Fibroblast of skin of back (primary cell): ENCODE results near the gene RTP1.
"Not testable (repeated sequence)": the region's sequence is repeated elsewhere in the genome, so short reads cannot be mapped to it uniquely, and the experiment has no call there.

ENCODE experiments used
- DNase-seq: peaks from one replicate; pipeline ENCODE4 v3.0.0-alpha.2; 2013

The RTP1 gene

DNA sequence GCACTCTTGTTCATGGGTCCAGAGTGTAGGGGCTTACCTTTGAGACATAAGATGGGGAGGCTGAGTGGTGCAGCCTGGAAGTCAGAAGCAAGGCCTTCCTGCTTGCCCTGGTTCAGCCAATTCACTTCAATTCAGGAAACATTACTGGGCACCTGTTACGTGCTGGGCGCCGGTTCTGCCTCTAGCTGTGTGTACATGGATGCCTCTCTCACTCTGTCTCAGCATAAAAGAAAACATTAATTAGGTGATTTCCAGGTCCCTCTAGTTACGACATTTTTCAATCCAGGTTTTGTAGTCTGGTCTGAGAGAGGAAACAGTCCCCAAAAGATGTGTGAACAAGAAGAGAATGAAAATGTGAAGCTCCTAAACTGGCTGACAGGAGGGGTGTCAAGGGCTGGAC is 1.2 kb downstream of the RTP1 start:
- DNase-seq, result no peak

- not testable (repeated sequence) for DNase-seq
Measured at GRCh38 chr3:187199463-187200050, 2.3 kb downstream of the RTP1 start.

- no peak for DNase-seq
Measured at GRCh38 chr3:187205683-187206082, 8.4 kb downstream of the RTP1 start.

GRCh38 chr3:187207062-187207461 is 9.8 kb downstream of the RTP1 start:
- no peak for DNase-seq

DNA sequence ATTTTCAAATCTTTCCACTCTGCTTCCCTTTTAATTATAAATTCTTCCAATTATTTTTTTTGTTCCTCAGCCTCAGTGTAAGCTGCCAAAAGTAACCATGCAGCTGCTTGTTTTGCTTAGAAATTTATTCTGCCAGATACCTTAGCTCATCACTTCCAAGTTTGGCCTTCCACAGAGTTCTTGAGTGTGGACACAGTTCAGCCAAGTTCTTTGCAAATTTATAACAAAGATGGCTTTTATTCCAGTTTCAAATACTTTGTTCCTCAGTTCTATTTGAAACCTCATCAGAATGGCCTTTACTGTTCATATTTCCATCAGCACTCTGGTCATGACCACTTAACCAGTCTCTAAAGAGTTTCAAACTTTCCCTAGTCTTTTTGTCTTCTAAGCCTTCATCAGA is 10.3 kb downstream of the RTP1 start:
- DNase-seq, result no peak

DNA sequence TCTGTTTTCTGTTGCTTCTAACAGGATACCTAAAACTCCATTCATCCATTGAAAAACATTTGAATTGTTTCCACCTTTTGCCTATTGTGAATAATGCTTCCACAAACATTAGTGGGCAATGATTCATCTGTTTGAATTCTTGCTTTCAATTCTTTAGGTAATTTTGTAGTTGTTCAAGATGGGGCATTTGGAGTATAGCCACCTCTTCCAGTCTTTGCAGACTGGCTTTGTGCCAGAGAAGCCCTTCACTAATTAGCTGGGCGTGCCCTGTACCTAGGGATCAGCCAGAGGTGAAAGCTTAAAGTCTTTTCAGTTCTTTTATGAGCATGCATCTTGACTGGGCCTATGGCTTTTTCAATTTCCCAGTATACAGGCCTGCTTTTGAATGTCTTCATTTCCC is 10.9 kb downstream of the RTP1 start:
- peak; percentile 42 for DNase-seq

DNA sequence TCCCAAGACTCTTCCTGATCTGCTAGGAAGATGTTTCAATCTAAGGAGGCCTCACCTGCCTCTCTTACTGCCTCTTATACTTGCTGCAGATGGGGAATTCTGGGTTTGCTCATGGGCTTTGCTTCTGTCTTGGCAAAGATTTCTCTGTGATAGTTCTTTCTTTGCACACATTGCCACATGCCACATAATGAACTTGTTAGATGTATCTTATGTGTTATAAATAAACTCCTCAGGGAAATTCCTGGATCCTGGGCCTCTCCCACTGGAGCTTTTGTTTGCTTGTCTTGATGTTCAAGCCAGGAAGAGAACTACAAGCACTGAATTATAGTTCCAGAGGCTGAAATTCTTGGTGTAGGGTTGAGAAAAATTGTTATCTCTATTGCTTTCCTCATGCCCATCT is 12.2 kb downstream of the RTP1 start:
- peak; percentile 27 for DNase-seq

- no peak for DNase-seq
Measured at GRCh38 chr3:187210091-187210490, 12.8 kb downstream of the RTP1 start.

DNA sequence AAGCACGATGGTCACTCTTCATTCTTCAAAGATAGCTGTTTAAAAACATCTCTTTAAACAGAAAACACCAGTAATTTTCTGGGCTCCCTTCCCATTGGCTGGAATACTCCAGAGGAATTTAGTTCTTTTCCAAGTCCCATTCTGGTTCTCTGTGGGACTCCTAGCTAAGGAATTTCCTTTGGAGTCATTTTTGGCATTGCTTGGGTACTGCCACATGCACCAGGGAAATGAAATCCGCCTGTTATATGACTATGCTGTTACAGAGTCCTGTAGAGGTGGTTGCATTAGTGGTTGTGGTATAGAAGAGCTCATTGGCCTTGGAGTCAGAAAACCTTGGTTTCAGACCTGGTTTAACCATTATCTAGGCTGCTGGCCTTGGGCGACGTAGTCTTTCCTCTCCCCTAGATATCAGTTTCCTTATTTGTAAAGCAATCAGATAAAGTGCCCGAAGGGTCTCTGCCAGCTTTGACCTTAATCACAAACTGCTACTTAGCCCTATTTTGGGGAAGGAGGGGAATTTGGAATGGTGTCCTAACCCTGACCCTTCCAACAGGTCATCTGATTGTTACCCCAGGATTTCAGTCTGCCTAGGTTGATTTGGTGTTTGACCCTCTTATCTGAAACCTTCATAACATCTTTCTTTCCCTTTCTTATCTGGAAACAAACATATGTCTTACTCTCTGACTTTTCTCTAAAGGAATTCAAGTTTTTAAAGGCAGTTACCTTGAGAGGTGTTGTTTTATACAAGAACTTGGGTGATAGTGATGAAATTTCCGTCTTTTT is 13.4 kb downstream of the RTP1 start:
- peak; percentile 94 for DNase-seq

DNA sequence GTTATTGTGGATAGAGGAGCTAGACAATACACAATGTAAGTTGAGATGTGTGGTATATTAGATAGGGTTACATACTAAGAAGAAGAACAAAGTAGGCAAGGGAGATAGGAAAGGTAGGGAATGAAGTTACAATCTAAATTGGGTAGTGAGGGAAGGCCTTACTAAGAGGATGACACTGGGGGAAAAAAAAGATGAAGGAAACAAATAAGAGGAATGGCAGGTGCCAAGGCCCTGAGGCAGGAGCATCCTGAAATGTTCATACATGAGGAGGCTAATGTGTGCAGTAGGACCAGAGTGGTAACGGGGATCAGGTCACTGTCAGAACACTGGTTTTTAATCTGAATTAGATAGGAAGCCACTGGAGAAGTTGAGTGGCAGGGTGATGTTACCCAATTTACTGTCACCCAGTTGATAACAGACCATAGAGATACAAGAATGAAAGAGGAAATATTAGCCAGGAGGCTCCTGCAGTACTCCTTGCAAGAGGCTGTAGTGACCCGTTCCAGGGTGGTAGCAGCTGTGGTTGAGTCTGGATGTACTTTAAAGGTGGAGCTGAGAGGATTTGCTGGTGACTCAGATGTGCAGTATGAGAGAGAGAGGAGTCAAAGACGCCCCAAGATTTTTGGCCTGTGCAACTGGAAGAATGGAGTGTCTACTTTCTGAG is 14.4 kb downstream of the RTP1 start:
- peak; percentile 58 for DNase-seq

DNA sequence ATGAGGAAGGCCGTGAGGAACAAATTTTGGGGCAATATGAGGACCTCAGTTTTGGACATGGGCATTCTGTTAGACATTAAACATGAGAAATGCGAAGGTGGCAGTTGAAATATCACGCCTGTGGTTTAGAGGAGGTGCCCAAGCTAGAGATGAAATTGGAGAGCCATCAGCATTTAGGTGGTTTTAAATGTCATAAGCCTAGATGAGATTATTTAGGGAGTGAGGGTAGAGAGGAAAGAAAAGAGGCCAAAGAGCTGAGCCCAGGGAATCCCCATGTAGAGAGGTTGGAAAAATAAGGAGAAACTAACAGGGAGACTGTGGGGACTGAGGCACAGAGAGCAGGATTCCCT is 14.9 kb downstream of the RTP1 start:
- no peak for DNase-seq

DNA sequence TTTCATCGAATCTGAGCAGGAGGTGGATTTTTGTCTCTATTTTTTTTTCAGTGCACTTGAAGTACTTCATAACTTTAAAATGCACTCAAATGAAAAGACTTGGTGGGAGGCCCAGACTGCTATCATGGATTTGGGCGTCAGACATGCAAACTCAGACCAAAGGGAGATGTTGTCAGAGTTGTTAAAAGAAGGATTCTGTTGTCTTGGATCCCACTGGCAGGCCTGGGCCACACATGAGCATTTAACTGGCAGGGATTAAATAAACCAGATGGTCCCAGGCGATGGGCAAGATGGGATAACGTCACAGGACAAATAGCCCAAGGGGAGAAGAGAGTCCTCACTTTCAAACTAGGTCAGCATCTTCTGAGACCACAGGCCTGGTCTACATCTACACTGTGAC is 15.4 kb downstream of the RTP1 start:
- DNase-seq, result peak; percentile 46

DNA sequence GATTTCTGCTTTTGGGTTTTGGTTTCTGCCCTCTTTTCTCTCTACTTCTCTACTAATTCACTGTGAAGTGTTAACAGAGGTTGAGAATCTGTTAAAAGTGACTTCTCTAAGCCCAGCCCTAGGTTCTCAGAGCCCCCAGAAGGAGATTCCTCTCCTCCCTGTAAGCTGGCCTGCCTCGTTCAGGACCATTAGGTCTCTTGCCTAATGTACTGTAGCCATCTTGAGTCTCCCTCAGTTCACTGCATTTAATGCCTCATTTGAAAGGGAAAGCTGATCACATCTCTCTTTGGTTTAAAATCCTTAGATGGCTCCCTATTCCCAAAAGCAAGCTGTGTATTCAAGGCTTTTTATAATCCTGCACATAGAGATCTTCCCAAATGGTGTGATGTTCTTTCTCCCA is 16.3 kb downstream of the RTP1 start:
- DNase-seq, result no peak

DNA sequence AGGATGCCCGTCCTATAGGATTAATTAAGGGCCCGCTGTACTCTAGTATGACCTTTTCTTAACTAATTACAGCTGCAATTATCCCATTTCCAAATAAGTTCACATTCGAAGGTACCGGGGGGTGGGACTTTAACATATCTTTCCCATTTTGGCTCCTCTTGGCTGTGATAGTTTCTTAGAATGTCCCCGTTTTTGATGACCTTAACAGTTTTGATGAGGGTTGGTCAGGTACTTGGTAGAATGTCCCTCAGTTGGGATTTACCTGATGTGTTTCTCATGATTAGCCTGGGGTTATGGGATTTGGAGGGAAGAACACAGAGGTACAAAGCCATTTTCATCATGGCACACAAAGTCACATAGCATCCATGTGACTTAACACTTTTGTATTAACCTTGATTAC is 18.2 kb downstream of the RTP1 start:
- no peak for DNase-seq

- DNase-seq, result no peak
Measured at GRCh38 chr3:187222801-187223200, 25.5 kb downstream of the RTP1 start.

DNA sequence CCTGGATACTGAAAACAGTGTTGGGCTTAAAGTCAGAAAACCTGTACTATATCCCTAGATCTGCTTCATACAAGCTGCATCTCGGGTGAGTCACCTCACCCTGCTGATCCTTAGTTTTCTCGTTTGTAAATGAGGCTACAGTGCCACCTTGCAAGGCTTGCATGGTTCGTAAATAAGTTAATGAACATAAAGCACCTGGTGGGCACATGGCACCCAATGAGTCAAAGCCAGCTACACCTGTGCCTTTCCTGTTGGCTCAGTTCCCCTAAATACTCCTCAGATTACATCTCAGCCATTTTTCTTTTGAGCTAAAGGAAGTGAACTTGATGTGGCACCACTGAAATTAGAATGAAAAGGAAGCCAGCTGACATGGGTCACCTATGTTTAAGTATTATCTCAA is 26.5 kb downstream of the RTP1 start:
- DNase-seq, result no peak

DNA sequence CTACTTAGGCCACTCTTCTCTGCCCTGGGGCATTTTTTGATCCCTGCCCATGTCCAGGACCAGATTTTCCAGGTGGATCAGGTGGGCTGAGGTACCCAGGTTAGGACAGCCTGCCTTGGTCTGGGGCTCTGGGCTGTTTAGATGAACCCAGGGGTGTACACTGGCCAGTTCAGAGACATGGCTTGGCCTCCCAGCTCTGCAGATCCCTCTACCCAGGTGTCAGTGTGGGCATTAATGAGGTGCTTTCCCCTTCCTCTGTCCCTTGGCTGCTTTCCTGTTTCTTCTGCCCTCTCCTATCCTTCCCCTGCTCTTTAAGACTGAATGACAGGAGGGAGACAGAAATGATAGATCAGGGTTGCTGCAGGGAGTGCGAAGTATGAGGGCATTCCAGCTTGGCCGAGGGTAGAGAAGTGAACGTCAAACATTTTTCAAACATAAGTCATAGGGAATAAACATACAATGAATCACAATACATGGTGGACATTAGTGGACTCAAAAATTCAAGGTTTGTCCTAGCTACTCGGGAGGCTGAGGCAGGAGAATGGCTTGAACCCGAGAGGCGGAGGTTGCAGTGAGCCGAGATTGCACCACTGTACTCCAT is 30.5 kb downstream of the RTP1 start:
- DNase-seq, result peak; percentile 78

DNA sequence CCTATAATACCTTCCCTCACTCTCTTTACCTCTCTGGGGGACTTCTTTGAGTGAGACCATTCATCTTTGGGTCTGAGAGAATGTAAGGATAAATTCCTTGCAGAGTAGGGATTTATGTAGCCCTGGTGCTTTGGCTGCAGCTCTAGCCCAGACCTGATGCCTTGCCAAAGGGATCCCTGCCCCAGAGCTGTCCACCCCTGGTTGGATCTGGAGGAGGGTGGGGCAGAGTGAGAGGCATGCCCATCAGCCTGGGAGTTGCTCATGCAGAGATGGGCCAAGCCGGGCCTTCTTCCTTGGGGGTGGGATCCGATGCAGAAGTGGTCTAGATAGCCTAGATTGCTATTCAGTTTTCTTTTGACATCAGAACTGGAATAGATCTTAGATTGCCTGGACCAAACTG is 31.5 kb downstream of the RTP1 start:
- no peak for DNase-seq

DNA sequence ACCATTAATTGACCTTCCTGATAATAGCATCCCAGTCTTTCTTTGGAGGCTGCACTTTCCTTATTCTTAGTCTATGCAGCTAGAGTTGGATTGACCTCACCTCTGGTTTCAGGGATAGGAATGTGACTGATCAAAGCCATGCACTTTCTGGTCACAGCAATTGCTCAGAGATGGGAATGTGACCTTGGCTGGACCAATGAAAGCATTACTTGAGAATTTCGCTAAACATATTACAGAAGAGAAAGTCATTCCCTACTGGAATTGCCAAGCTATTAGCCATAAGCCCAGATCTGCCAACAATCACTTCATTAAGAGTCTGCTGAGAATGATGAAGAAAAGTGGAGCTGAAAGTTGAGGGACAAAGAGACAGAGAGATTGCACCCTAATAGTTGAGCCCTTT is 32.7 kb downstream of the RTP1 start:
- DNase-seq, result no peak

DNA sequence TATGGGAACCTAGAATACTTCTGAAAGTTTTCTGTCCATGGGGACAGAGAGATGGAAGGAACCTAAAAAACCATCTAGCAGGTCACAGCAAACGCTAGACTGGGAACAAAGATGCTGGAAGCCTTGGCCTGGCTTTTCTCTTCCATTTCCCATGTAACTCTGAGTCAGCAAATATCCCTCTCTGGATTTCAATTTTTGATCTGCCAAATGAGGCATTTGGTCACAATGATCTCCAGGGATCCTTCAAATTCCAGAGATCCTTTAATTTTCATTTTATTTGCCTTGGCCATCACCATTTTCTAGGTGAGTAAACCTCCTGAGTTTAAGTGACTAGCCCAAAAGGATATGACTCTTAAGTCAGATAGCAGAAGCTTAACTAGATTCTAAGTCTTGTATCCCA is 39.7 kb downstream of the RTP1 start:
- no peak for DNase-seq

GRCh38 chr3:187237741-187238140 is 40.5 kb downstream of the RTP1 start:
- no peak for DNase-seq

DNA sequence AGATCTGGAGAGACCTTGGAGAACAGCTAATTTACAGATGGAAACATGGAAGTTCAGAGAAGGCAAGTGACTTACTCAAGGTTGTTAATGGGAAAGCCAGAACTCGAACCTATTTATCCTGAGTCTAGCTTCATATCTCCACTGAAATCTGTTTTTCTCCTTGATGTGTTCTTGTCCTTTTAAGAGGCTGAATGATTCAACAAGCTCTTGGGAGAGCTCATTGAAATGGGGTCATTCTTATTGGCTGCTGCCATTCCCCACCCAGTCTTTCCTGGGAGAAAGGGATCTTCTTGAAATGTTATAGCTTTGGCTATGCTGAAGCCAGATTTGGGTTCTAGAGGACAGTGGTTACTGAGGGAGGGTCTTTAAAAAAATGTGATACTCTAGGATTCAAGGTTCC is 41.0 kb downstream of the RTP1 start:
- DNase-seq, result no peak

DNA sequence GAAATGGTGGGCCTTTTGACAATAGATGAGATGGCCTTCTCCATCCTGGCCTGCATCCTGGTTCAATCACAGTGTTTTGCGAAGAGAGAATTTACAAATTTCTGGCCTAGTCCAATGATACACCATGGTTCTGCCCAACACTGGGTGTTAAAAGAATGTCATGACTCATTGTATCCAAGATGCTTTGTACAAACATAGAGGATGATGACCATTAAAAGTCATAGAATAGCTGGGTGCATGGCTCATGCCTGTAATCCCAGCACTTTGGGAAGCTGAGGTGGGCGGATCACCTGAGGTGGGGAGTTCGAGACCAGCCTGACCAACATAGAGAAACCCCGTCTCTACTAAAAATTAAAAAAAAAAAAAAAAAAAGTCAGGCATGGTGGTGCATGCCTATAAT is 41.5 kb downstream of the RTP1 start:
- peak; percentile 64 for DNase-seq

DNA sequence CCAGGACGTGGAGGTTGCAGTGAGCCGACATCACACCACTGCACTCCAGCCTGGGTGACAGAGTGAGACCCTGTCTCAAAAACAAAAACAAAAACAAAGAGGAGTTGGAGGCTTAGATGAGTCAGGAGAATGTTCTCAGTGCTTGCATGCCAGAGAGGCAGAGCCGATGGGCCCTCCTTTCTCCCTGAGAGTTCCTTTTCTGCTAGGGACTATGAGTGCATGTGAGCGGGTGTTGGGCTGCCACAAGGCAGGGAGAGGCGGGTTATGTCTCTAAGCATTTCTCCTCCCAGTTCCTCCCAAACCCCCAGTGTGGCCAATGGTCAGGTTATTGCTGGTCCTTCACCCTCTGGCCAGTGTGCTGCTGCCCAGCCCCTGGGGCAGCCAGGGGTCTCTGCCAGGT is 45.1 kb downstream of the RTP1 start:
- DNase-seq, result peak; percentile 31
